HG02798 (cell line): ENCODE results near the gene GRIA4.
"Not testable (repeated sequence)": the region's sequence is repeated elsewhere in the genome, so short reads cannot be mapped to it uniquely, and the experiment has no call there.

Experiments
- ATAC-seq: cut with Tn5 transposase; IDR thresholded peaks from one replicate; pipeline ENCODE4 v1.9.1; 2021; ENCODE audit warnings: mild to moderate bottlenecking; ENCODE audit not compliant: unreplicated experiment, poor library complexity

The GRIA4 gene

GRCh38 chr11:105780781-105781525 lies 171.1 kb downstream of the GRIA4 start:
- no peak for ATAC-seq

- ATAC-seq: no peak
These were observed 171.9 kb downstream of the GRIA4 start for GRCh38 chr11:105781807-105782206.

GRCh38 chr11:105783216-105783615 lies 173.3 kb downstream of the GRIA4 start:
- no peak for ATAC-seq

- not testable (repeated sequence) for ATAC-seq
These were observed 176.0 kb downstream of the GRIA4 start for GRCh38 chr11:105785850-105786249.

- ATAC-seq: no peak
These were observed 176.9 kb downstream of the GRIA4 start for GRCh38 chr11:105786741-105787140.

- no peak for ATAC-seq
These were observed 179.9 kb downstream of the GRIA4 start for GRCh38 chr11:105789579-105790420.

- no peak for ATAC-seq
These were observed 181.0 kb downstream of the GRIA4 start for GRCh38 chr11:105790840-105791239.

- ATAC-seq: no peak
These were observed 183.2 kb downstream of the GRIA4 start for GRCh38 chr11:105793092-105793491.

GRCh38 chr11:105799263-105799662 lies 189.4 kb downstream of the GRIA4 start:
- no peak for ATAC-seq

GRCh38 chr11:105799728-105800462 lies 190.0 kb downstream of the GRIA4 start:
- no peak for ATAC-seq

GRCh38 chr11:105802390-105802789 lies 192.5 kb downstream of the GRIA4 start:
- ATAC-seq: no peak

GRCh38 chr11:105811242-105811641 lies 201.4 kb downstream of the GRIA4 start:
- ATAC-seq: no peak

GRCh38 chr11:105821372-105821771 lies 211.5 kb downstream of the GRIA4 start:
- ATAC-seq: no peak

GRCh38 chr11:105821781-105822180 lies 211.9 kb downstream of the GRIA4 start:
- ATAC-seq: no peak

GRCh38 chr11:105823495-105824033 lies 213.7 kb downstream of the GRIA4 start:
- ATAC-seq: no peak

- no peak for ATAC-seq
These were observed 214.7 kb downstream of the GRIA4 start for GRCh38 chr11:105824457-105825013.

GRCh38 chr11:105825141-105825540 lies 215.3 kb downstream of the GRIA4 start:
- ATAC-seq: no peak

- ATAC-seq: no peak
These were observed 218.0 kb downstream of the GRIA4 start for GRCh38 chr11:105827906-105828305.

GRCh38 chr11:105829084-105829483 lies 219.2 kb downstream of the GRIA4 start:
- ATAC-seq: peak; percentile 93

- no peak for ATAC-seq
These were observed 224.6 kb downstream of the GRIA4 start for GRCh38 chr11:105834461-105834860.
